ENCODE results near the gene GTSE1. TPM values are rescaled to one million over a fixed set of nuclear protein-coding genes. Genes with fewer than 3 reads are reported as not detected.

GTSE1 gene
- total RNA-seq, 1 donor = 10.4 TPM

- TF ChIP-seq CTCF (IDR thresholded peaks at IDR 0.05; ENCODE audit: insufficient read depth, low read depth, low read length) = no peak
- DNase-seq (ENCODE audit: low read depth) = no peak
- H3K4me3 ChIP-seq (ENCODE audit: low read depth, low read length) = no peak overlapping the region
Observed at GRCh38 chr22:46320166-46320710, 23.6 kb downstream of the GTSE1 start.

GRCh38 chr22:46320716-46321386 lies 24.2 kb downstream of the GTSE1 start:
- no peak for DNase-seq (ENCODE audit: low read depth)
- no peak for TF ChIP-seq CTCF (IDR thresholded peaks at IDR 0.05; ENCODE audit: insufficient read depth, low read depth, low read length)
- H3K4me3 ChIP-seq (ENCODE audit: low read depth, low read length) = no peak overlapping the region

DNA sequence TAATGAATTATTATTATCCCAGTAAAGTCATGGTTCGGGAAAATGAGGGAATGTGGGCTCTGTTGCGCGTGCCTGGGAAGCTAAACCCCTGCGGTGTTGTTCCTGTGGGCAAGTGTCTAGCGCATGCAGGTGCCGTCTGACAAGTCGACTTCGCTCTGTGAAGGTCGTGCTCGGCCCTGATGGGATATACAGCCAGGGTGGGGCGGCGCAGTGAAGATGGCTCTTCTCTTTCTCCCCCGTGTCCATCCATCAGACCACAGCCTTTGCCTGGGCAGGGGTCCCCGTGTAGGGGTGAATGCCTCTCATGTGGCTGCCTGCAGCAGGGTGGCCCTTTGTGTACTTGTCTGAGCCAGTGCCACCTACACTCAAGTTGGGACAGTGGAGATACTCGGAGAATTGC lies 26.0 kb downstream of the GTSE1 start:
- H3K4me3 ChIP-seq (ENCODE audit: low read depth, low read length) = no peak overlapping the region
- TF ChIP-seq CTCF (IDR thresholded peaks at IDR 0.05; ENCODE audit: insufficient read depth, low read depth, low read length) = no peak
- no peak for DNase-seq (ENCODE audit: low read depth)

DNA sequence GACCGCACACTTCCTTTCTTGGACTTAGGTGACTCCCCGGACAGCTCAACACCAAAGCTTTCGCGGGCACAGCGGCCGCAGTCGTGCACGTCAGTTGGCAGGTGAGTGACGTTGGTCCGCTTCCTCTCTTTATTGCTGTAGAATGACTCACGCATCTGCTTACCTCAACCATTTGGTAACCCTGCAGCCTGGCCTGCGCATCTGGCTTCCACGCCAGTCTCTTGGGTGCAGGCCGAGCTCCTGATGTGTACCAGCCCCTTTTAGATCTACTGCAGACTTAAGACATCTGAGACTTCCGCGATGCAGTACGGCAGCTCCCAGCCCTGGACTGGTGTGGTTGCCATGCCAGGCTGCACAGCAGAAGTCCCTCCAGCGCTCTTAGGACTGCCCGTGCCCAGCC lies 26.5 kb downstream of the GTSE1 start:
- TF ChIP-seq CTCF (IDR thresholded peaks at IDR 0.05; ENCODE audit: insufficient read depth, low read depth, low read length) = no peak
- no peak for DNase-seq (ENCODE audit: low read depth)
- no peak overlapping the region for H3K4me3 ChIP-seq (ENCODE audit: low read depth, low read length)

DNA sequence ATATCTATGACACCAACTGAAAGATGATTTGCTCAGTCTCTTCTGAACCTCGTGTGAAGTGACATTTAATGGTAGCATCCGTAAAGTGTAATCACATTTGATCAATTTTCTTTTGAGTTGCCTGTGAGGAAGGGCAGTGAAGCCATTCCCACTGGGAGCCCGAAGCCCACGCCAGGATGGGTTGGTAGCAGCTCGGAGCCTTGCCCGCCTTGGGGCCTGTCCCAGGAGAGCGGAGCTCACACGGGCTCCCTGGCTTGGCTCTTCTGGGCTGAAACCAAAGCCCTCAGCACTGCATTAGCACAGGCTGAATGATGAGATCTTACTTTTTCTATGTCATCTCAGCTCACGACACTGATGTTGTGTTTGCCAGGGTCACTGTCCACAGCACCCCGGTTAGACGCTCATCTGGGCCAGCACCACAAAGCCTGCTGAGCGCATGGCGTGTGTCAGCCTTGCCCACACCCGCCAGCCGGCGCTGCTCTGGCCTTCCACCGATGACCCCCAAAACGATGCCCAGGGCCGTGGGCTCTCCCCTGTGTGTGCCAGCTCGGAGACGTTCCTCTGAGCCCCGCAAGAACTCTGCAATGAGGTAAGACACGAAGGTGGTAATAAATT lies 29.5 kb downstream of the GTSE1 start:
- TF ChIP-seq CTCF (IDR thresholded peaks at IDR 0.05; ENCODE audit: insufficient read depth, low read depth, low read length) = no peak

GRCh38 chr22:46327691-46328465 lies 31.2 kb downstream of the GTSE1 start:
- no peak overlapping the region for H3K4me3 ChIP-seq (ENCODE audit: low read depth, low read length)
- TF ChIP-seq CTCF (IDR thresholded peaks at IDR 0.05; ENCODE audit: insufficient read depth, low read depth, low read length) = no peak
- DNase-seq (ENCODE audit: low read depth) = no peak

More for the DNA sequence above, 29.5 kb downstream of the GTSE1 start:
- no peak overlapping the region for H3K4me3 ChIP-seq (ENCODE audit: low read depth, low read length)
- DNase-seq (ENCODE audit: low read depth) = no peak
